Activated gamma-delta T cell treated with anti-CD3 and anti-CD28 coated beads, Interleukin-2, amount 50 U/mL, for 16 hours (primary cell): ENCODE results near the gene NCKAP1.
"Not testable (repeated sequence)": the region's sequence is repeated elsewhere in the genome, so short reads cannot be mapped to it uniquely, and the experiment has no call there.

ENCODE experiments used
- DNase-seq: peaks from one replicate; pipeline ENCODE4 v3.0.0-alpha.2; 2020; ENCODE audit warnings: low read depth

Gene NCKAP1

DNA sequence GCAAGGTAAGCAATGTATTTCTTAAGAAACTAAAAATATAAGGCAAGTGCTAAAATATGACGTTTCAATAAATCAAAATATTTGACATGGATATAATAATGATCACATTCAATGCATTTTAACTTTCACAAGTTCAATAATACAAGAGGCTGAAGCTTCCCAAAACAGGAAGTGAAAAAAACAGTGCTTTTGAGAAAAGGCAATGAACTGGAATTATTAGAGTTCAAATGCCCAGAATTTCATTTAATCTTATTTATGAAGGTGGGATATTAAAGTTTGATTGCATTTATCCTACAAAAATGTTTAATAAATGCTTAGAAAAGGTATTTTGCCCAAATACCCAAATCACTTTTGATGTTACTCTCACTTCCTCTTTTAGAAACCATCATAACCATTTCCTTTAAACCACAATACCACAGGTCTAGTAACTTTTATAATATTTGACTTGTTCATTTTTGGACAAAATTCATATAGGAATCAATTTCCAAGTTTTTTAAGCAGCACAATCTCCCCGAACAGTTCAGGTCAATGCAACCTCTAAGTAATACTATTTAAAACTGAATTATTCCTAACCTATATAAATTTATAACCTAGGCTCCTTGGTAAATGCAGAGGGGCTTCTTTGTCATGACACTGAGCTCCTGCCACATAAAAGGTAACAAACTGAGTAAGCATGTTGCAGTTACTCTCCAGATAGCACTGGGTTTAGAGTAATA lies 2.1 kb downstream of the NCKAP1 start:
- no peak for DNase-seq

DNA sequence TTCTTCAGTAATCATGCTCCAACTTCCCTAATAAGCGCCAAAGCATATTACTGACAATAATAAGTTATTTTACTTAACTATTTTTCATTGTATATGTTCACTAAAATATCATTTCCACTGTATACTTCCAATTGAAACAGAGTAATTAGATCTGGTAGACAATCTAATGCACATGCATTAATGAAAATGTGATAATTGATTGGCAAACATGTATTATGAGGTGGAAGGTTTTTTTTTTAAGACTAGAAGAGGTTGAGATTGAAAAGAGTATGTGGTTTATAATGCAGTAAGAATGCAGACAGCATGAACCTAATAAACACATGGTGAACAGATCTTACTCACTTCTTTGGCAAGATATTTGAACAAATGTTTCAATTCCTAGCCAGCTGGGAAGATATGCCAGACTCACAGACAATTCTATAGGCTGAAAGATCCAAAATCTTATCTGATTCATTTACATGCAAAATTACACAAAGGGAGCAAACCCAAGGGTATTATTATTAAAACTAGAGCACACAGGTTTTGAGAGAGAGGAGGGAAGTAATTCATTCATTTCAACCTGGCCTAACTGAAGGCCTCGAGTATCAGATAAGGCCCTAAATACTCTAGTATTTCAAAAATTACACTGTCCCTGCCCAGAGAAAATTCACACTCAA lies 2.8 kb downstream of the NCKAP1 start:
- DNase-seq: no peak

DNA sequence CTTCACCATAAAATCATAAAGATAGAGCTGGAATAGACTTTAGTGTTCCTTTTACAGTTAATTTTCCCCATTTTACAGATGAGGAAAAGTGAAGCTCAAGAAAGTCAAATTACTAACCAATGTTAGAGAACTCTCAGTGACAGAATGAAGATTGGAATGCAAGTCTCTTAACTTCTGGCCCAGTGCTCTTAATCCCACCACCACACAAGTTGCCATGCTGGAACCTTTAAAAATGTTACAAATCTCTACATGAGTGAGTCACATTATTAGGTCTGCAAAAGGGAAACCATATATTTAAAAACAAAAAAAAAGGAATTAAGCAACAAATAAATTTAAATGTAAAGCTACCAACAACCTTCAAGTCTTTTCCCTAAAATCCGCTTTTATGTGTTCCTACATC lies 3.5 kb downstream of the NCKAP1 start:
- DNase-seq: no peak

DNA sequence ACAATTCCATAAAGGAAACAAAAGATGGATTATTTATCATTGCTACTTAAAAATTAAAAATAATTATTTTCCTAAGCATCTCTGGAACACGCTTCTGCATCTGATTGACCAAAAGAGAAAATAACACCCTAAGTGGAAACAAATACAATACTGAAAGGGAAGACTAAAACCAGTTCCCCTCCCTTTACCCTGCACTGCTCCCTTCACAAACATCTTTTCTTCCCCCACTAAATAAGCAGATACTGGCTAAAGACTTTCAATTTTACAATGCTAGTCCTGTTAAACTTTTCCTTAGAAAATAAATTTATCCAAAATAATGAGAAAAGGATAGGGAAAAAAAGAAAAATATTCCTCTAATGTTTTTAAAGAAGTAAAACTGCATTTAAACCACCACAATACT lies 4.3 kb downstream of the NCKAP1 start:
- no peak for DNase-seq

DNA sequence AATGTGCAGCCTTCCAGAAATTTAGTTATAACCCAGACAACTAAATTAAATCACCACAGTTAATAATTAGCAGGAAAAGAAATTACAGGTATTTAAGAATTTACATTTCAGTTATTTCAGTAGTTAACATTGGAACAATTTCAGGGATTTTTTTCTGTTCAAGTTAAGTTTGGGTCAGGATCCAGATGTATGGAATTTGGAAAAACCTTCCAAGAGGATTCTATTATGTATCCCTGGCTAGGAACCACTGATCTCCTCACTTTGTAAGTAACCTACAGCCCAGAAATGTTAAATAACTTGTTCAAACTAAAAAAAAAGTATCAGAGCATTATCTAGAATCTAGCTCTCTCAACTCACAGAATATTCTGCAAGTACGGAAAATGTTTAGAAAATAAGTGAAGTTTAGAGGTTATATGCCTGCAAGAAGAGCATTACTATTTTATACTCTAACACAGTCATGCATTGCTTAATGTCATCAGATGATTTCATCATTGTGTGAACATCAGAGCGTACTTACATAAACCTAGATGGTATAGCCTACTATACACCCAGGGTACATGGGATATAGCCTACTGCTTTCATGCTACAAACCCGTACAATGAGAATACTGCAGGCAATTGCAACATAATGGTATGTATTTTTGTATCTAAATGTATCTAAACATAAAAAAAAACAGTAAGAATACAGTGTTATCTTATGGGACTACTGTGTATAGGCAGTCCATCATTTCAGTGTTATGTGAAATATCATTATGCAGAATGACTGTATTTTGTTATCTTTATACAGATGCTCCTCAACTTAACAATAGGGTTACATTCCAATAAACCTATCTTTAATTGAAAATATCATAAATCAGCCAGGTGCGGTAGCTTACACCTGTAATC lies 6.1 kb downstream of the NCKAP1 start:
- no peak for DNase-seq

DNA sequence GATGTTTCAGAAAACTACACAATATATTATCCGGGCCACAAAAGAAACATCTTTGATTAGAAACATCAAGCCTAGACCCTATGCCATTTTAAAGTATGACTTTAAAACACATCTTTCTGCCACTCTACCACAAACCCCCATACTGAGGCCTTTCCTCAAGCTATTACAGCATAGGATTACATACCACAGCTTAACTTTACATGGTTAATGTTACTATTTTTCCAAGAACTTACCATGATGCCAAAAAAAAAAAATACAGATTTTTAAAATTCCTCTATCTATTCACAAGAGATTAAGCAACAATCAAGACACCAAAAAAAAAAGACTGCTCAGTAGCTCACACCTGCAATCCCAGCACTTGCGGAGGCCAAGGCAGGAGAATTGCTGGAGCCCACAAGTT lies 9.0 kb downstream of the NCKAP1 start:
- DNase-seq: no peak

DNA sequence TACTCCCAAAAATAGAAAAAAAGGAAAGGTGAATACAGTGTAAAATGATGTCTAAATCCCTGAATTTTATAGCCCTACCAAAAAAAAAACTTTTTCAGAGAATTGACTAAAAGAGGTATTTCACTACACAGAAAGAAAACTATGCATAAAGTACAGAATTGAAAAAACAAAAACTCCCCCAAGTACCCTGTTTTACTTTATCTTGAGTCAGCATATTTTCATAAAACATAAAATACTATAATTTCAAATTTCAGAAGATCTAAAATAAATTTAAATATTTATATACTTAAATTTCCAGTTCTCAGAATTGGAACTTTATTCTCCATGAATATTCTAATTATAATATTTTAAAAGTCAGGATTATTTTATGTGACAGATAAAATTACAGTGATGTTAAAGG lies 10.1 kb downstream of the NCKAP1 start:
- DNase-seq: no peak

DNA sequence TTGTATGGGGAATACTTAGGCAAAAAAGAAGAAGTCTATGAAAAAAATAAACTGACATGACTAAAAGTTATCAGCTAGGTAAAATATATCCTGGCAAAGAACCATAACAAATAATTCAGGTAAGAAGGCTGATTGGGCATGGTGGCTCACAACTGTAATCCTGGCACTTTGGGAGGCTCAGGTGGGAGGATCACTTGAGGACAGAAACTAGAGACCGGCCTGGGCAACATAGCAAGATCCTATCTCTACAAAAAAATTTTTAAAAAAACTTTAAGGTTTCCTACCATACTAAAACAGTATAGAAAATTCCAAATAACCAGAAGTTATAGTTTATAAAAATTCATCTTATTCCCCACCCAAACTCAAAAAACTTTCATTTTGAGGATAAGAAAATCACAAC lies 10.8 kb downstream of the NCKAP1 start:
- DNase-seq: no peak

DNA sequence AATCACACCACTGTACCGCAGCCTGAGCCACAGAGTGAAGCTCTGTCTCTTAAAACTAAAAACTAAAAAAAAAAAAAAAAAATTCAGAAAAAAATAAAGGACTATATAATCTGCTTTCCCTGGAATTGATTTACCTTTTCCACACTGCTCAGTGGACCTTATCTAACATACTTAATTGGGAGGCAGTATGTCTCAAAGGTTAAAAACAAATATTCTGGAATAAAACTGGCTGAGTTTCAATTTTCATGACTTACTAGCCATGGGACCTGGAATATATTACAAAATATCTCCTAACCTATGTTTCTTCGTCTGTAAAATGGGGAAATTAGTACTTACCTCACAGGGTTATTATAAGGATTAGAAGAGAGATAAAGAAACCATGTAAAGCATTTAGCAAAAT lies 11.8 kb downstream of the NCKAP1 start:
- DNase-seq: no peak

DNA sequence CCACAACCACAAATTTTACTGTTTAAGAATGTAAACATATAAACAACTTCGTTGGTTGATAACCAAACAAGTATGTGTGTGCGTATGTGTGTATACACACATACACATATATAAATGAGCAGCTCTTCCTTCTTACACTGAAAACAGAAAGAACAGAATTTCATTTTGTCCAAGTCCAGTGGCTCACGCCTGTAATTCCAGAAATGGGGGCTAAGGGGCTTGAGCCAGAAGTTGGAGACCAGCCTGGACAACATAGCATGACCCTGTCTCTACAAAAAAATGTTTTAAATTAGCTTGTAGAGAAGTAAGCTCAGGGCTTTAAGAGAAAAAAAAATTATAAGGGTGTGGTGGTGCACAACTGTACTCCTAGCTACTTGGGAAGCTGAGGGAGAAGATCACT lies 12.3 kb downstream of the NCKAP1 start:
- DNase-seq: no peak

DNA sequence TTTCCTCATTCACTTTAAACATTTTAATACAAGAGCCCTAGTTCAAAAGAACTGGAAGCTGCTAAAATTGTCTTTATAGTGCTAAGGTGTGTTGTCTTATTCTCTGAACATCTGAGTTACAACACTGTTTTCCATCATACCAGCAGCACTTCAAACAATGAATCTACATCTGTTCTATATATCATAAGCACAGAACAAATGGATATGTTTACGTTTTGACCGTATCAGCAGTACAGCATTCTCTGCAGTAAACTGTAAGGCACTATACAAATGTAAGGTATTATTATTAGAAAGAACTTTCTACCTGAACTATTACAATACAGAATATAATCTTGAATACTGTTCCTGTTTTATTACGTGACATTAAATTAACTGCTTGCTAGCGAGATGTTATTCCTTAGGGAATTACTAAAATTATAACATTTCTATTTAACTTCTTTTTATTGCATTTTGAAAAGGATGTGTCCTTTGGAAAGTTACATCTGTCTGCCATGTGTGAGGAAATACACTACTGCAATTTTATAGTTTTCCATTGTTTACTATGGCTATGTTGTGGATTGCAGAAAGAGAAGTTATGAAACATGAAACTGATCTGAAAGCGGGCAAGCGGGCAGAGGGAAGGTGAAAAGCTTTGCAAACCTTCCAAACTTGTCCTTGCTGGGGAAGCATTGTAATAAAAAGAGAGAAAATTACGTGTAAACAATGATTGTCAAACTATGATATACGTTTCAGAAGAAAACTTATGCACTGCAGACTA lies 13.7 kb downstream of the NCKAP1 start:
- DNase-seq: no peak

DNA sequence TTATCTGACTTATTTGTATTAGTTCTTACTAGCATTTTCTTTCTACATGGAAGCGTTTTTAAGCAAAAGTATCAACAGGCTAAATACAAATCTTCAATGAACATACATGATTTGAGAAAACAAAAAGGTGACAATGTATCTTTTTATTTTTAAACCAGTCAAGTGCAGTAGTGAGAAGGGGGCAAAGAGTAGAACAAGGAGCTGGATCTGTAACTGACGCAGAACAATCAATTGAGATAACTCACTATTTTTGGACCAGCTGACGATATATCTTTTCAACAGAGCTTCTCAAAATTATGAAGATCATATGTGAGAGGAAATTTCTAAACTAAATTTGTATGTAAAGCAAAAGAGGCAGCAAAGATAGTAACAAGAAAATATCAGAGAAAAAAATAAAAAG lies 15.5 kb downstream of the NCKAP1 start:
- no peak for DNase-seq

DNA sequence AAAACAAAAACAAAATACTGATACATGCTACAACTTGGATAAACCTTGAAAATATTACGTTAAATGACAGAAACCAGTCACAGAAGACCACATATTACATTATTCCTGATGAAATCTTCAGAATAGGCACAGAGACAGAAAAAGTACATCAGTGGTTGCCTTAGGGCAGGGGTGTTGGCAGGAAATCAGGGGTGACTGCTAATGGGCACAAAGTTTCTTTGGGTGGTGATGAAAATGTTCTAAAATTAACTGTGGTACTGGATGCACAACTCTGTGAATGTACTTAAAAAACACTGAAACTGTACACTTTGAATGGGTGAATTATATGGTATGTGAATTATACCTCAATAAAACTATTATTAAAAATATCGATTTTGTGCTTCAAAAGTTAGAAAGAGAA lies 16.6 kb downstream of the NCKAP1 start:
- no peak for DNase-seq

DNA sequence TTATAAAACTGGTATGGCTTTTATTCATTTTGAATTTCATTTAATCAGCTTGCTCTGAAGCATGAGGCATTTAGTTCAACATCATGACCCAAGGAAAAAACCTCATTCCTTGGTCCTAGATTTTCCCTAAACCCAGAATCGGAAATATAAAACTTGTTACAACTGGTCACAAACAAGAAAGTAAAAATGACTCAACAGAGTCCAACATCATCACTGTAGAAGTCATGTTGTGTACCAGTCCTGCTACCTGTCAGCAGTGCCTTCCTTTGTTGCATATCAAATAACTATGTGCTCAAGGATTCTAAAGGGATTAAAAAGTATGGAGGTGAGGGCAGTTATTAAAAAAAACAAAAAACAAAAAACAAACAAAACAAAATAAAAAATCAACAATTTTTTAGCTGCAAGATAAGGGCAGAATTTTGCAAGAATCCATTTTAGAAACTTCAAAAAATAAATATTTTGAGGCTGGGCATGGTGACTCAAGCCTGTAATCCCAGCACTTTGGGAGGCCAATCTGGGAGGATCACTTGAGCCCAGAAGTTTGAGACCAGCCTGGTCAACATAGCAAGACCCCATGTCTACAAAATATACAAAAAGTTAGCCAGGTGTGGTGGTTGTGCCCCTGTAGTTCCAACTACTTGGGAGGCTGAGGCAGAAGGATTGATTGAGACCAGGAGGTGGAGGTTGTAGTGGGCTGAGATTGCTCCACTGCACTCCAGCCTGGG lies 18.4 kb downstream of the NCKAP1 start:
- DNase-seq: no peak

DNA sequence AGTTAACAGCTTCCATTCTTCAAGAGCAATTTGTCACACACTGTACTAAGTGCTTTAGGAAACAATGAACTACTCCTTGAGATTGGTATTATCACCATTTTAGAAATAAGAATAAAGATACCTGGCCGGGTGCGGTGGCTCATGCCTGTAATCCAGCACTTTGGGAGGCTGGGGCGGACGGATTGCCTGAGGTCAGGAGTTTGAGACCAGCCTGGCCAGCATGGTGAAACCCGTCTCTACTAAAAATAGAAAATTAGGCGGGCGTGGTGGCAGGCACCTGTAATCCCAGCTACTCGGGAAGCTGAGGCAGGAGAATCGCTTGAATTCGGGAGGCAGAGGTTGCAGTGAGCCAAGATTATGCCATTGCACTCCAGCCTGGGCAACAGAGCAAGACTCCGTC lies 20.4 kb downstream of the NCKAP1 start:
- not testable (repeated sequence) for DNase-seq

DNA sequence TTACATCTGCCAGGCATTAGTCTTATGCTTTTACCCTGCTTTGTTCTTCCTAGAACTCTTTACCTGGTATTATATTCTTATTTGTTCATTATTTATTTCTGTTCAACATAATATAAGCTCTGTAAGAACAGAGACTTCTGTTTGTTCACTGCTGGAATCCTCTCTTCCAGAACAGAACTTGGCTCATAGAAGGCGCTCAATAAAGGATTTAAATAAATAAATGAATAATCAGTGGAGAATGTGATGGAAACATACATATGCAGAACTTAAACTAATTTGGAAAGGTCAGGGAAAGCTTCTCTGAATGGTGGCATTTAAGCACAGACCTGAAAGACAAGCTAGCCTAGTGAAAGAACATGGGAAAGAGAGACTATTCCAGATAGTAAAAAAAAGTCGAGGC lies 24.3 kb downstream of the NCKAP1 start:
- DNase-seq: no peak

DNA sequence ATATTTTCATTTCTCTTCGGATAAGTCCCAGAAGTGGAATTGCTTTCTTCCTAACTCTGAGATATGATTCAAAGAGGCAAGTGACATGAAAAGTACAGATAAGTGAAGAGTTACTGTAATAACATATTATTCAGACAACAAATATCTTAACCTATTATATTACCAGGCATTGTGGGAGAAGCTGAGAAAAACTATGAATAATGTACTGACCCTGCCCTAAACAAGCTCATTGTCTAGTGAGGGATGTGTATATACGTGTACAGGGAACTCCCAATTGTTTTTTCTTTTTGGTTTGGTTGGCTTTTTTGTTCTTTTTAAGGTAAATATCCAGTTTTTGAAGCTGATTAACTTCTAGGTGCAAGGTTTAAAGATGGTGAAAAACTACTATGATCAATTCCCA lies 26.5 kb downstream of the NCKAP1 start:
- no peak for DNase-seq

DNA sequence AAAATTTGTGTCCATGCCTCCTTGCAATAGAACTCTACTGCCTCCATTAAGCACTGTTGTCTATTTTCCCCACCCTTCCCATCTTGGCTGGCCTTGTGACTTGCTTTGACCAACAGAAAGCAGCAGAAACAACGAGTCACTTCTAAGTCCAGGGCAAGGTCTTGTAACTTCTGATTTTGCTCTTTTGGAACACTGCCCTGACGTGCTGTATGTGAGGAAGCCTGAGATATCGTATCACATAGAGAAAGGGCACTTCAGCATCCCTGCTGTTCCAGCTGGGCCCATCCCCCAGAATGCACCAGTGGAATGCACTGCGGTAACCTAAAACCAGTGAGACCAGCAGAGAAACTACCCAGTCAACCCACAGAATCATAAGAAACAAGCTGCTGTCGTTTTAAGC lies 28.1 kb downstream of the NCKAP1 start:
- DNase-seq: no peak

DNA sequence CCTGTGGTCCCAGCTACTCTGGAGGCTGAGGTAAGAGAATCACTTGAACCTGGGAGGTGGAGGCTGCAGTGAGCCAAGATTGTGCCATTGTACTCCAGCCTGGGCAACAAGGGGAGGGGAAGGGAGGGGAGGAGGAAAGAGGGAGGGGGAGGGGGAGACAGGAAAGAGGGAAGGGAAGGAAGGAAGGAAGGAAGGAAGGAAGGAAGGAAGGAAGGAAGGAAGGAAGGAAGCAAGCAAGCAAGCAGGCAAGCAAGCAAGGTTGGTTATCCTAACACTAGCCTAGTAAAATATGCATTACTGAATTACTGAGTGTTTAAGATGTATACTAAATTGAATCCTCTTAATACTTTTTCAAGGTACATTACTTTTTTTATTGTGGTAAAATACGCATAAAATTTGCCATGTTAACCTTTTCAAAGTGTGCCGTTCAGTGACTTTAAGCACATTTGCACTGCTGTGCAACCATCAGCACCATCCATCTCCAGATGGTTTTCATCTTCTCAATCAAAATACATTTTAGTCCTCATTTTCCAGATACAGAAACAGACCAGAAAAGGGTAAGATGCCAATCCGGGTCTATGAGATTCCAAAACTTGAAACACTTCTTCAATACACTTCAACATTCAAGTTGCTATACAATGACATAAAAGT lies 28.9 kb downstream of the NCKAP1 start:
- no peak for DNase-seq

DNA sequence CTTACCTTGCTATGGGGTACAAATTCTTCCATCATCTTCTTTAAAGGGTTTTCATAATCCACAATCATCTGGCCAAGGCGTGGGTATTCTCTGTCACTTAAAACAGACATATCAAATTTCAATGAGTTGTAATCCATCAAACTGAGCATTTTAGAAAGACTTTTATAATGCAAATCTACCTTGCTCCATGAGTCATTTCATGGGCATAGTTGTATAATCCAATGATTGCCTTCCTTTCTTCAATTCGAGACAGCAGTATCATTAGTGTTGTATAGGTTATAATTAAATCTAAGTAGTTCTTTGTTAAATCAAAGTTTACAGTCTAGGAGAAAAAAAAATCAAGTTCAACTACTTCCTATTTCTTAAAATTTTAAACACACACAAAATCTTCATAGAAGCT lies 36.3 kb downstream of the NCKAP1 start:
- no peak for DNase-seq

DNA sequence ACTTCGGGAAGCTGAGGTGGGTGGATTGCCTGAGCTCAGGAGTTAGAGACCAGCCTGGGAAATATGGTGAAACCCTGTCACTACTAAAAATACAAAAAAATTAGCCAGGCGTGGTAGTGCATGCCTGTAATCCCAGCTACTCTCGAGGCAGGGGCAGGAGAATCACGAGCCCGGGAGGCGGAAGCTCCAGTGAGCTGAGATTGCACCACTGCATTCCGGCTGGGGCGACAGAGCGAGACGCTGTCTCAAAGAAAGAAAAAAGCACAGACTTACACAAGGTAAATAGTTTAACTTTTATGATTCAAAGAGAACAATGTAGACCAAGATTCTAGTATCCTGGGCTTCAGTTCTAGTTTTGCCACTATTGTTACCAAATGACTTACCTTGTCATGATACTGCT lies 37.4 kb downstream of the NCKAP1 start:
- no peak for DNase-seq
